Esophagus squamous epithelium (tissue), 4 donors: ENCODE data around the gene DNAJB6.

Experiments used
- CTCF ChIP-seq, 6 experiments: fragments of 450-650 bp in 4 of 6; fragments of 200-600 bp in 2 of 6; sonication (generic) in 2 of 6; IDR thresholded peaks; one replicate each; pipeline ENCODE4 v1.5.1; 2016 to 2019; ENCODE audit warnings: antibody characterized with exemption in 6 of 6, mild to moderate bottlenecking in 4 of 6, moderate library complexity in 4 of 6
- POLR2A ChIP-seq, 4 donors: fragments of 450-650 bp; IDR thresholded peaks; one replicate each; pipeline ENCODE4 v1.6.1; 2017; ENCODE audit warnings: antibody characterized with exemption in 4 of 4, mild to moderate bottlenecking in 4 of 4, moderate library complexity in 3 of 4

- TF ChIP-seq CTCF (IDR thresholded peaks at IDR 0.05), result no peak
- TF ChIP-seq POLR2A (IDR thresholded peaks at IDR 0.05), result no peak
Measured at GRCh38 chr7:157335991-157336382, 817 bp upstream of the DNAJB6 start.
